Activated naive CD8-positive, alpha-beta T cell (primary cell): ENCODE data around the gene TAS2R60.
"Not testable (repeated sequence)": the region's sequence is repeated elsewhere in the genome, so short reads cannot be mapped to it uniquely, and the experiment has no call there.

Source experiments
- H3K27ac Mint-ChIP-seq: one replicate; pipeline ENCODE4 v1.8.0; 2021; ENCODE audit warnings: mixed read lengths
- H3K27me3 Mint-ChIP-seq: one replicate; pipeline ENCODE4 v1.8.0; 2021; ENCODE audit warnings: mixed read lengths
- H3K36me3 Mint-ChIP-seq: one replicate; pipeline ENCODE4 v1.8.0; 2021; ENCODE audit warnings: mixed read lengths
- H3K4me1 Mint-ChIP-seq: one replicate; pipeline ENCODE4 v1.8.0; 2021; ENCODE audit warnings: low read depth, mixed read lengths
- H3K4me3 Mint-ChIP-seq: one replicate; pipeline ENCODE4 v1.8.0; 2021; ENCODE audit warnings: mild to moderate bottlenecking, mixed read lengths
- H3K9me3 Mint-ChIP-seq: one replicate; pipeline ENCODE4 v1.8.0; 2021; ENCODE audit warnings: low read depth, mixed read lengths

Gene TAS2R60

DNA sequence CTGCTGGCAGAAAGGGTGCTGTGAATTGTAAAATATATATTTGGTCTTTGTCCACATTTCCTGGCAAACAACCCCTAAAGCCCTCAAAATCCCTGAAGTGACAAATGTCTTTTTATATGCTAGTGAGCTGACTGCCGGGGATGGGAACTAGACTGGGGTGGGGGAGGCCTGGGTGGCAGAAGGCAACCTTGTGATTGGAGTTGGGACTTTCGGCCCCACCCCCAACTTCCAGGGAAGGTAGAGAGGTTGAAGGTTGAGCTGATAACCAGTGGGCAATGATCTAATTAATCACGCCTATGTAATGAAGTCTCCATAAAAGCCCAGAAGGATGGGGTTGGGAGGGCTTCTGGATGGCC is 37.3 kb upstream of the TAS2R60 start:
- no peaks in the 10 kb centered on the region for H3K27me3 Mint-ChIP-seq
- peak overlapping the region; percentile 39 for H3K4me3 Mint-ChIP-seq
- no peaks in the 10 kb centered on the region for H3K36me3 Mint-ChIP-seq
- peak overlapping the region; percentile 88 for H3K27ac Mint-ChIP-seq
- H3K4me1 Mint-ChIP-seq: peaks cover 72% of the 10 kb centered on the region
- H3K9me3 Mint-ChIP-seq: no peaks in the 10 kb centered on the region

GRCh38 chr7:143407287-143408251 is 35.7 kb upstream of the TAS2R60 start:
- Mint-ChIP-seq H3K4me3 (peak overlapping the region; percentile 90), H3K27me3 (no peaks in the 10 kb centered on the region), H3K4me1 (peaks cover 78% of the 10 kb centered on the region), H3K27ac (peak overlapping the region; percentile 88), H3K9me3 (no peaks in the 10 kb centered on the region), H3K36me3 (no peaks in the 10 kb centered on the region)

DNA sequence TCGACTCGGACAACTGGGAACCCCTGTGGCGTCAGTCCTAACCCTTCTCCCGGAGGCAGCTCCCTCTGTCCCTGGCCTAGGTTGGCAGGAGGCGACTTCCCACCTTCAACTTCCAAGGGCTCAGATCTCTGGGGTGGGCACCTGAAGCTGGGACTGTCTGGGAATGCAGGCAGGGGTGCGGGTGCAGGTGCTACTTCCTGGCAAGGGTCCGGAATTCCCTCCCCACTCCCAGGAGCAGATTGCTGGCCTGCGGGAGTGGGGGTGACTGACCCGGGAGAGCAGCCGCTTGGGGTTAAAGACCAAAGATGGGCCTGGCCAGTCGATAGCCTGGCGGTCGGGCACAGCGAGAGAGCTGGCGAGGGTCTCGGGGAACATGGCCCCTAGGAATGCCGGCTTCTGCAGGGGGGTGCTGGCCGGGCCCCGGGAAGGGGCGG is 35.0 kb upstream of the TAS2R60 start:
- Mint-ChIP-seq H3K9me3 (no peaks in the 10 kb centered on the region), H3K27ac (peak overlapping the region; percentile 88), H3K4me3 (peak overlapping the region; percentile 90), H3K4me1 (peaks cover 74% of the 10 kb centered on the region), H3K36me3 (no peaks in the 10 kb centered on the region), H3K27me3 (no peaks in the 10 kb centered on the region)

- H3K4me3 Mint-ChIP-seq: peak within 1 kb of the TSS; percentile 90
- peaks cover 67% of the 10 kb centered on the region for H3K4me1 Mint-ChIP-seq
- no peaks in the 10 kb centered on the region for H3K36me3 Mint-ChIP-seq
- peak within 1 kb of the TSS; percentile 88 for H3K27ac Mint-ChIP-seq
- H3K27me3 Mint-ChIP-seq: no peaks in the 10 kb centered on the region
- H3K9me3 Mint-ChIP-seq: no peaks in the 10 kb centered on the region
Measured at GRCh38 chr7:143408686-143409561, 34.3 kb upstream of the TAS2R60 start, which contains the start of gene EPHA1. Gene EPHA1, minus strand, starts transcription at chr7:143408856. Its CDS starts 51 bp downstream, at chr7:143408805.

DNA sequence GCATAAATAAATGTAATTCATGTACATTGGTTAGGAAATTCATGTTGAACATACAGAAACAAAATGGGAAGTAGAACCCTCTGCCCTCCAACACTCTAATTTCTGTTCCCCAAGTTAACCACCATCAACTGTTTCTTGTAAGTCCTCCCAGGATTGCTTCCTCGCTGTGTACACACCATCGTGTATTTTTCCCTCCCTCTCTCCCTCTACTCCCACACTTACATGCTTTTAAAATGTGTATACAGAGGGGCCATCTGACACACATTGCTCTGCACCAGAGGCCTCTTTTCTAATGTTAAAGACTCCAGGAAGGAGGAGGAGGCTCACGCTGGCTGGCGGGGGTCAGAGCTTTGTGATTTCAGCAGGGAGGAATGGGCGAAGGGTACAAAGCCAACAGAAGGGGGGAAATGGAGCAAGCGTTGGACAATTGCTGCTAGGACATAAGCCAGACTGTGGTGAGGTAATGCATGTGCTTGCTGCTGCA is 32.7 kb upstream of the TAS2R60 start:
- Mint-ChIP-seq H3K4me3 (peak overlapping the region; percentile 90), H3K27me3 (no peaks in the 10 kb centered on the region), H3K4me1 (peaks cover 56% of the 10 kb centered on the region), H3K36me3 (peaks cover 4% of the 10 kb centered on the region), H3K27ac (no peak overlapping the region), H3K9me3 (no peaks in the 10 kb centered on the region)

- Mint-ChIP-seq H3K27me3 (no peaks in the 10 kb centered on the region), H3K9me3 (no peaks in the 10 kb centered on the region), H3K27ac (peak overlapping the region; percentile 16), H3K36me3 (peaks cover 4% of the 10 kb centered on the region), H3K4me1 (peaks cover 44% of the 10 kb centered on the region), H3K4me3 (no peak overlapping the region)
Measured at GRCh38 chr7:143411976-143412708, 31.1 kb upstream of the TAS2R60 start.

DNA sequence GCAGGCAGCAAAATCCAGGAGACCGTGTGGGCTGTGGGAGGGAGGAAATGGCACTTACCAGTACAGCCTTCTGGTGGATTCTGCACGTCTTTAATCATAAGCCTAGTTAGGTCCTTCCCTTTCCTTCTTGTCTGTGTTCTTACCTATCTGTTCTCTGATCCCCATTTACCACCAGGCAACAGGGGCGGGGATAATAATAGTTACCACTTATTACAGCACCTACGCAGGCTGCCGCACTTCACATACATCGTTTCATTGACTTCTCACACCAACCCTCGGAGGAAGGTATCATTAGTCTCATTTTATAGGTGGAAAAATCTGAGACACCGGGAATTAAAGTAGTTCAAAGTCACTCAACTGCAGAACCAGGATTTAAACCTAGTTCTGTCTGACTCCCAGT is 30.1 kb upstream of the TAS2R60 start:
- H3K4me1 Mint-ChIP-seq: peaks cover 35% of the 10 kb centered on the region
- H3K27me3 Mint-ChIP-seq: no peaks in the 10 kb centered on the region
- no peak overlapping the region for H3K27ac Mint-ChIP-seq
- H3K4me3 Mint-ChIP-seq: no peak overlapping the region
- H3K36me3 Mint-ChIP-seq: peaks cover 4% of the 10 kb centered on the region
- no peaks in the 10 kb centered on the region for H3K9me3 Mint-ChIP-seq

- H3K27ac Mint-ChIP-seq, H3K9me3 Mint-ChIP-seq, H3K27me3 Mint-ChIP-seq, H3K4me3 Mint-ChIP-seq: not testable (repeated sequence)
- peaks cover 33% of the 10 kb centered on the region for H3K4me1 Mint-ChIP-seq
- peaks cover 14% of the 10 kb centered on the region for H3K36me3 Mint-ChIP-seq
Measured at GRCh38 chr7:143415209-143415608, 28.0 kb upstream of the TAS2R60 start.

DNA sequence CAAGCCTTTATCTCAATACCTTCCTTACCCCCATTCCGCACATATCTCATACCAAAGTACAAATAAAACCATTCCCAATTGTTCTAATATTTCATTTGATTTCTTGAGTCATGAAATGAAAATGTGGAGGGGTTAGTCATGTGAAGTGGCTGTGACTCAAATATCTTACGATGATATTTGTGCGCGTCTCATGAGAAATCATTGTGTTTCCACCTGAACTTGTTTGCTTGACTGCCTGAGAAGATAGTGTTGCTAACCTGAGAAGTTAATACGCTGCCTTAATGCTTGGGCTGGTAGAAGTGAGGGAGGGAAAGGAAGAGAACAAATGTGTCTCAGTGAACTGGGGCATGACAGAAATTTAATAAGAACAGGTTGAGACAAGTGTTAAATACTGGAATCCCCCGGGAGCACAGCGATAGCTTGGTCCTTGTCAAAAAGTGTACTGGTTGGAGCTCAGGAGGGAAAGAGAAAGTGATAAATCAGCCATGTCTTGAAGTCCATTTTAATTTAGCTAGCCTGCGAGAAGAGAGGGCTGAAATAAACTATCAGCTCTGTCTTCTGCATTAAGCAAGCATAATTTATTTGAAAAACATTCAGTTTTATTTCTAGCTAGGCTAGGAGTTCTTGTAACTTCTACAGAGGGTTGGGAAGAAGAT is 27.4 kb upstream of the TAS2R60 start:
- Mint-ChIP-seq H3K27ac (no peak overlapping the region), H3K9me3 (no peaks in the 10 kb centered on the region), H3K36me3 (peaks cover 20% of the 10 kb centered on the region), H3K4me3 (no peak overlapping the region), H3K4me1 (peaks cover 30% of the 10 kb centered on the region), H3K27me3 (no peaks in the 10 kb centered on the region)

DNA sequence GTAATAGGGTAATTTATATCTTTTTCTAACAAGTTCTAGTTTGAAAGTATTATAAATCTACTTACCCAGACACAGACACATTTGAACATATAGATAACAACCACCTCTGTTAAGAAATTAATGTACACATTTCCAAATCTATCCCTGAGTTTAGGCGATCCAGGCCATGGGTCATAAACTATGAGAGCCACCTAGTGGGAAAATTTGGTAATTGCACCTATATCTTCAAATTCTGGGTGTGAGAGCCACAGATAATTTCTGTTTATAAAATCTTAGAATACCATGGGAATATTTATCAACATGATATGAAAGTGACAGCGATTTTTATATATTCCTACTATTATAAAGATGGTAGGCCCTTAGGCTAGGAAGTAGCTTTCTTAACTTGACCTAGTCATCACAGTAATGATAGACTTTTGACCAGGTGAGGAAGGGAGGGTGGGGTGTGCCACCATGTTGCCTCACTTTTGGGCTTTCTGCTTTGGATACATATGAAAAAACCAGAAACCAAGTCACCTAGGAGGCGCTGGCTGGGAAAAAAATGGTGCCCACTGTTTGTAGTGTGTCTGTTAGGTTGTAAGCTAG is 26.6 kb upstream of the TAS2R60 start:
- Mint-ChIP-seq H3K9me3 (no peaks in the 10 kb centered on the region), H3K27ac (no peak overlapping the region), H3K36me3 (peaks cover 20% of the 10 kb centered on the region), H3K27me3 (no peaks in the 10 kb centered on the region), H3K4me3 (no peak overlapping the region), H3K4me1 (peaks cover 25% of the 10 kb centered on the region)

DNA sequence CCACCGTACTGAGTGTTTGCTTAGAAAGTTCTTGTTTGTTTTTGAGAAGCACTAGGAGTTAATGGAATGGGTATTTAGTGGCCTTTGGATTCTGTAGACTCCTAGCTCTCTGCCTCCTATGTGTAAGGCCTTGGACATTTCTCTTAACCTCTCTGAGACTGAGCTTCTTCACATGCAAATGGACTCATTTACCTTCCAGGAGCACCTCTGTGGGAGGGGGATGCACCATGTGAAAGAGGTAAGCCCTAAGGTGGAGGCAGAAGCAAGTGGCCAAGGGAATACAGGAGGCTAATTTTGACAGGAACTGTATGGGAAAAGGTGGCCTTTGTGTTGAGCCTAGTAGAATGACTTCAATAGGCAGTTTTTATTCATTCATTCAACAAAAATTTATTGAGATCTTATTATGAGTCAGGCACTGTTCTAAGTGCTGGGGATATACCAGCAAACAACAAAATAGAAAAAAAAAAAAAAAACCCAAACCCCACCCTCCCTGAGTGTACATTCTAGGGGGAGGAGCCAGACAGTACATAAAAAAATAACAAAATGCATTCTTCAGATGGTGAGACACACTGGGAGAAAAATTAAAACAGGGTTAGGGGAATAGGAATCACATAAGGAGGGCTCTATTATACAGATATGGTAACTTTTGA is 25.4 kb upstream of the TAS2R60 start:
- Mint-ChIP-seq H3K27me3 (no peaks in the 10 kb centered on the region), H3K27ac (no peak overlapping the region), H3K4me3 (no peak overlapping the region), H3K4me1 (peaks cover 18% of the 10 kb centered on the region), H3K36me3 (peaks cover 20% of the 10 kb centered on the region), H3K9me3 (no peaks in the 10 kb centered on the region)

- H3K4me1 Mint-ChIP-seq: peaks cover 18% of the 10 kb centered on the region
- peaks cover 22% of the 10 kb centered on the region for H3K36me3 Mint-ChIP-seq
- H3K4me3 Mint-ChIP-seq: no peak overlapping the region
- H3K27me3 Mint-ChIP-seq: no peaks in the 10 kb centered on the region
- H3K9me3 Mint-ChIP-seq: no peaks in the 10 kb centered on the region
- no peak overlapping the region for H3K27ac Mint-ChIP-seq
Measured at GRCh38 chr7:143418681-143419458, 24.4 kb upstream of the TAS2R60 start.

DNA sequence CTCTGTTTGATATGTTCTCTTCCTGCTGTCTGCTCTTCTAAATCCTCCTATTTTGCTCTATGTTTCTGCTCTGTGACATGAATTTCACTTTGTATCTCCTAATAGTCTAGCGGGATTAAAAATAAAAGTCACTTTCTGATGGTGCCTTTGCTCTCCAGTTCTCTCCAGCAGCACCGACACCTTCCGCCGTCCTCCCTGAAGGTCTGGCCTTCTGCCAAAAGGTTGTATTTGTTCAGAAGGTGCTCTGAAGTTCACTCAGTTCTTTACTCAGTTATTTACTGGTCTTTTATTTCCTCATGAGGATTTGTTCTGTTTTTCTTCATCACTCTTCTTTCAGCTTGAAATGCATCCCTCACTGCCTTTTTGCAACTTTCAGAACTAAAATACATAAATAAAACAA is 23.4 kb upstream of the TAS2R60 start:
- Mint-ChIP-seq H3K4me3 (no peak overlapping the region), H3K4me1 (peaks cover 18% of the 10 kb centered on the region), H3K9me3 (no peaks in the 10 kb centered on the region), H3K27ac (peak overlapping the region; percentile 61), H3K36me3 (peaks cover 19% of the 10 kb centered on the region), H3K27me3 (no peaks in the 10 kb centered on the region)
